Testis (tissue), 3 donors: ENCODE results near the gene PAX8. TPM values are rescaled to one million over a fixed set of nuclear protein-coding genes. Genes with fewer than 3 reads are reported as not detected.

Source experiments
- DNase-seq: peaks from one replicate; pipeline ENCODE4 v3.0.0-alpha.2; 2019
- H3K27ac ChIP-seq, 2 donors: fragments of 200-600 bp; sonication (generic); one replicate each; pipeline ENCODE4 v1.5.1; 2019
- H3K27me3 ChIP-seq: fragments of 200-600 bp; sonication (generic); one replicate; pipeline ENCODE4 v1.5.1; 2019
- H3K36me3 ChIP-seq: fragments of 200-600 bp; sonication (generic); one replicate; pipeline ENCODE4 v1.5.1; 2017; ENCODE audit warnings: low read depth; ENCODE audit errors: missing control alignments
- H3K4me1 ChIP-seq: fragments of 200-600 bp; sonication (generic); one replicate; pipeline ENCODE4 v1.5.1; 2019
- H3K4me3 ChIP-seq, 2 donors: fragments of 200-600 bp; sonication (generic); one replicate each; pipeline ENCODE4 v1.5.1; 2017 to 2019
- H3K9me3 ChIP-seq: fragments of 200-600 bp; sonication (generic); one replicate; pipeline ENCODE4 v1.5.1; 2017
- CTCF ChIP-seq, 3 experiments: fragments of 450-650 bp in 2 of 3; fragments of 200-600 bp in 1 of 3; sonication (generic) in 1 of 3; IDR thresholded peaks; one replicate each; pipeline ENCODE4 v1.5.1; 2016 to 2019; ENCODE audit warnings: antibody characterized with exemption in 3 of 3, mild to moderate bottlenecking in 2 of 3, moderate library complexity in 1 of 3
- POLR2A ChIP-seq: fragments of 450-650 bp; IDR thresholded peaks from one replicate; pipeline ENCODE4 v1.6.1; 2017; ENCODE audit warnings: antibody characterized with exemption, mild to moderate bottlenecking, moderate library complexity
- WGBS, 2 donors: methylation state at CpG; one replicate each; pipeline ENCODE4 v1.1.5; 2018; 5-methylcytosine and 5-hydroxymethylcytosine counted together
- intact Hi-C: fragments of 100-400 bp; cut with DNase I; formaldehyde crosslinking; loops from one replicate; pipeline ENCODE4 v1.15.1; 2023; ENCODE audit warnings: low total_unique reads
- polyA plus RNA-seq: library from polyadenylated mRNA; stranded (reverse); fragments of 350-450 nt; fragmentation: Illumina TruSeq; extraction: RNeasy Lipid Tissue Mini Kit (QIAGEN cat#74804); gene quantifications from one replicate; pipeline ENCODE4 v1.2.3, GENCODE V29; 2014; ENCODE audit warnings: low read depth, low replicate concordance; ENCODE audit not compliant: insufficient read depth
- total RNA-seq, 2 donors: library from RNA; depleted of rRNA; stranded (reverse); fragments of >200 nt; gene quantifications; one replicate each; pipeline ENCODE4 v1.2.3, GENCODE V29; 2016

PAX8 gene
- total and polyA plus RNA-seq, 3 donors from 2014 or later, result 4.7 to 22.3 (median 5.4) TPM

- peaks cover 16% of the 10 kb centered on the region for H3K4me1 ChIP-seq
- H3K4me3 ChIP-seq, result no peak overlapping the region
- intact Hi-C loops, result loop anchor here (10.0 kb wide), 1 partner anchor 74 kb away; no protein-coding TSS in a partner anchor
- no peak overlapping the region for H3K27ac ChIP-seq
- no peak for TF ChIP-seq CTCF (IDR thresholded peaks at IDR 0.05)
- no peak for TF ChIP-seq POLR2A
- H3K9me3 ChIP-seq, result no peaks in the 10 kb centered on the region
- H3K27me3 ChIP-seq, result no peaks in the 10 kb centered on the region
- H3K36me3 ChIP-seq, result no peaks in the 10 kb centered on the region
- DNase-seq, result no peak
- WGBS, 2 donors, result 80 to 88% methylated on average over 8 of the region's 8 CpGs
These were observed 69.6 kb downstream of the PAX8 start for GRCh38 chr2:113209011-113209645.

- H3K9me3 ChIP-seq, result no peaks in the 10 kb centered on the region
- no peak overlapping the region for H3K27ac ChIP-seq
- peaks cover 16% of the 10 kb centered on the region for H3K4me1 ChIP-seq
- TF ChIP-seq CTCF (IDR thresholded peaks at IDR 0.05) (no peak), POLR2A (no peak)
- no peak overlapping the region for H3K4me3 ChIP-seq
- DNase-seq, result no peak
- 86 to 96% methylated on average over 5 of the region's 5 CpGs for WGBS, 2 donors
- intact Hi-C loops, result loop anchor here (10.0 kb wide), 1 partner anchor 74 kb away; no protein-coding TSS in a partner anchor
- no peaks in the 10 kb centered on the region for H3K27me3 ChIP-seq
- H3K36me3 ChIP-seq, result no peaks in the 10 kb centered on the region
These were observed 70.3 kb downstream of the PAX8 start for GRCh38 chr2:113208396-113208795.

GRCh38 chr2:113207021-113207420 is 71.7 kb downstream of the PAX8 start:
- no peak for TF ChIP-seq CTCF (IDR thresholded peaks at IDR 0.05)
- no peak for TF ChIP-seq POLR2A
- no peak for DNase-seq
- WGBS, 2 donors, result 90 to 100% methylated on average over 2 of the region's 2 CpGs
- Histone ChIP-seq H3K4me1 (peaks cover 8% of the 10 kb centered on the region), H3K36me3 (no peaks in the 10 kb centered on the region), H3K9me3 (no peaks in the 10 kb centered on the region), H3K27me3 (no peaks in the 10 kb centered on the region), H3K4me3 (no peak overlapping the region), H3K27ac (no peak overlapping the region)
- intact Hi-C loops, result loop anchor here (10.0 kb wide), 1 partner anchor 72 kb away; no protein-coding TSS in a partner anchor

- H3K9me3 ChIP-seq, result no peaks in the 10 kb centered on the region
- H3K36me3 ChIP-seq, result no peaks in the 10 kb centered on the region
- H3K4me3 ChIP-seq, result no peak overlapping the region
- TF ChIP-seq POLR2A (no peak), CTCF (IDR thresholded peaks at IDR 0.05) (no peak)
- peaks cover under 1% of the 10 kb centered on the region for H3K4me1 ChIP-seq
- intact Hi-C loops, result loop anchor here (10.0 kb wide), 1 partner anchor 71 kb away; no protein-coding TSS in a partner anchor
- WGBS, 2 donors, result 87% methylated on average over 6 of the region's 6 CpGs
- DNase-seq, result no peak
- H3K27ac ChIP-seq, result no peak overlapping the region
- no peaks in the 10 kb centered on the region for H3K27me3 ChIP-seq
These were observed 72.5 kb downstream of the PAX8 start for GRCh38 chr2:113206251-113206650.
